ENCODE results near the gene PKP1.

DNA sequence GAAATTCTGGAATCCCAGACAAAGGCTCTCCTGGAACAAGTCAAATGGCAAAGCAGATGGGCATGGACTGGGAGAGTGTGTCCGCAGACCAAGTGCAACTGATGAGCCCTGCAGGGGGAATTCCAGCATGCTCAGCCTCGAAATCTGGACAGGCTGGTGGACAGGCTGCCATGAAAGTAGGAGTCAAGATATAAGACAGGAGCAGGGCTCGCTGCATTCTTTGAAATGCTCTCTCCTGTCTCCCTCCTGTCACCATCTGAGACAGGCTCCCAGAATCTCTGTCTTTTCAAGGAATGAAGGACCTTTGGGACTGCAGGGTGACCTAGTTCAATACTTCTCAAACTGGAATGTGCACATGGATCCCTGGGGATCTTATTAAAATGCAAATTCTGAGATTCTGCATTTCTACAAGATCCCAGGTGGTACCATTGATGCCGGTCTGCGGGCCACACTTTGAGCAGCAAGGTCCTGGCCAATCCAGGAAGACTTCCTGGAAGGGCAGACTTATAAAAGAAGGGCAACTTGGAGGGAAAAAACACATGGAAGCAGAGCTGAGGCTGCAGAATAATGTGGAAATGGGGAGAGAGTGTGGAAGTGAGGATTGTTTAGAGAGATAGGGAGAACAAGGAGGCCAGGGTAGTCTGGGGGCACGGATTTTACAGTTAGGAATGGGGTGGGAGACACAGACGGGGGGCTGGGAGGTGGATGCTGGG, 64.3 kb downstream of the PKP1 start:
- TF ChIP-seq CTCF (IDR thresholded peaks at IDR 0.05; ENCODE audit: borderline replicate concordance, extremely low read depth, low read length, poor library complexity, severe bottlenecking) (no peak), EZH2 (IDR thresholded peaks at IDR 0.05; ENCODE audit: borderline replicate concordance, low read depth, low read length, severe bottlenecking) (no peak)

All from DND-41 (cell line).